Measurements from ENCODE around the gene ADPRS.
A peak's percentile ranks its signal among the peaks of the same experiment; 100 is the strongest.

Gene ADPRS

GRCh38 chr1:36134031-36134430 is 45.3 kb downstream of the ADPRS start:
- peaks cover 28% of the 10 kb centered on the region for H3K4me1 ChIP-seq (ENCODE audit: control insufficient read depth, insufficient read depth, low read length)
- H3K4me3 ChIP-seq (ENCODE audit: low read length), result no peak overlapping the region
- H3K27ac ChIP-seq (ENCODE audit: low read depth, low read length), result peak overlapping the region; percentile 84
- H3K9ac ChIP-seq (ENCODE audit: low read length), result no peak overlapping the region
- no peaks in the 10 kb centered on the region for H3K27me3 ChIP-seq (ENCODE audit: control insufficient read depth, insufficient read depth, low read length)
- H3K36me3 ChIP-seq (ENCODE audit: control insufficient read depth, insufficient read depth, low read length), result peaks cover 9% of the 10 kb centered on the region

- Histone ChIP-seq H3K4me1 (ENCODE audit: control insufficient read depth, insufficient read depth, low read length) (peaks cover 28% of the 10 kb centered on the region), H3K36me3 (ENCODE audit: control insufficient read depth, insufficient read depth, low read length) (peaks cover 9% of the 10 kb centered on the region), H3K27ac (ENCODE audit: low read depth, low read length) (peak overlapping the region; percentile 84), H3K27me3 (ENCODE audit: control insufficient read depth, insufficient read depth, low read length) (no peaks in the 10 kb centered on the region), H3K9ac (ENCODE audit: low read length) (no peak overlapping the region), H3K4me3 (ENCODE audit: low read length) (no peak overlapping the region)
Observed at GRCh38 chr1:36134505-36135329, 46.0 kb downstream of the ADPRS start.

- H3K4me3 ChIP-seq (ENCODE audit: low read length), result no peak overlapping the region
- H3K4me1 ChIP-seq (ENCODE audit: control insufficient read depth, insufficient read depth, low read length), result peaks cover 28% of the 10 kb centered on the region
- no peak overlapping the region for H3K9ac ChIP-seq (ENCODE audit: low read length)
- H3K36me3 ChIP-seq (ENCODE audit: control insufficient read depth, insufficient read depth, low read length), result peaks cover 9% of the 10 kb centered on the region
- peak overlapping the region; percentile 84 for H3K27ac ChIP-seq (ENCODE audit: low read depth, low read length)
- H3K27me3 ChIP-seq (ENCODE audit: control insufficient read depth, insufficient read depth, low read length), result no peaks in the 10 kb centered on the region
Observed at GRCh38 chr1:36135330-36135667, 46.6 kb downstream of the ADPRS start.

- Histone ChIP-seq H3K27me3 (ENCODE audit: control insufficient read depth, insufficient read depth, low read length) (no peaks in the 10 kb centered on the region), H3K4me1 (ENCODE audit: control insufficient read depth, insufficient read depth, low read length) (peaks cover 28% of the 10 kb centered on the region), H3K4me3 (ENCODE audit: low read length) (no peak overlapping the region), H3K27ac (ENCODE audit: low read depth, low read length) (peak overlapping the region; percentile 84), H3K9ac (ENCODE audit: low read length) (no peak overlapping the region), H3K36me3 (ENCODE audit: control insufficient read depth, insufficient read depth, low read length) (peaks cover 9% of the 10 kb centered on the region)
Observed at GRCh38 chr1:36135796-36136195, 47.1 kb downstream of the ADPRS start.

GRCh38 chr1:36136535-36136934 is 47.8 kb downstream of the ADPRS start:
- H3K4me1 ChIP-seq (ENCODE audit: control insufficient read depth, insufficient read depth, low read length), result peaks cover 28% of the 10 kb centered on the region
- H3K9ac ChIP-seq (ENCODE audit: low read length), result no peak overlapping the region
- H3K27ac ChIP-seq (ENCODE audit: low read depth, low read length), result peak overlapping the region; percentile 84

GRCh38 chr1:36137226-36137625 is 48.5 kb downstream of the ADPRS start:
- Histone ChIP-seq H3K9ac (ENCODE audit: low read length) (no peak overlapping the region), H3K27ac (ENCODE audit: low read depth, low read length) (peak overlapping the region; percentile 84), H3K4me1 (ENCODE audit: control insufficient read depth, insufficient read depth, low read length) (peaks cover 30% of the 10 kb centered on the region), H3K27me3 (ENCODE audit: control insufficient read depth, insufficient read depth, low read length) (no peaks in the 10 kb centered on the region), H3K4me3 (ENCODE audit: low read length) (no peak overlapping the region), H3K36me3 (ENCODE audit: control insufficient read depth, insufficient read depth, low read length) (peaks cover 9% of the 10 kb centered on the region)

More at GRCh38 chr1:36136535-36136934, 47.8 kb downstream of the ADPRS start:
- H3K36me3 ChIP-seq (ENCODE audit: control insufficient read depth, insufficient read depth, low read length), result peaks cover 9% of the 10 kb centered on the region
- H3K27me3 ChIP-seq (ENCODE audit: control insufficient read depth, insufficient read depth, low read length), result no peaks in the 10 kb centered on the region
- no peak overlapping the region for H3K4me3 ChIP-seq (ENCODE audit: low read length)

GRCh38 chr1:36137776-36138175 is 49.1 kb downstream of the ADPRS start:
- Histone ChIP-seq H3K4me1 (ENCODE audit: control insufficient read depth, insufficient read depth, low read length) (peaks cover 33% of the 10 kb centered on the region), H3K9ac (ENCODE audit: low read length) (no peak overlapping the region), H3K36me3 (ENCODE audit: control insufficient read depth, insufficient read depth, low read length) (peaks cover 9% of the 10 kb centered on the region), H3K27me3 (ENCODE audit: control insufficient read depth, insufficient read depth, low read length) (no peaks in the 10 kb centered on the region), H3K4me3 (ENCODE audit: low read length) (no peak overlapping the region), H3K27ac (ENCODE audit: low read depth, low read length) (peak overlapping the region; percentile 84)

- H3K27me3 ChIP-seq (ENCODE audit: control insufficient read depth, insufficient read depth, low read length), result no peaks in the 10 kb centered on the region
- H3K4me3 ChIP-seq (ENCODE audit: low read length), result no peak overlapping the region
- no peak overlapping the region for H3K9ac ChIP-seq (ENCODE audit: low read length)
- no peak overlapping the region for H3K27ac ChIP-seq (ENCODE audit: low read depth, low read length)
- H3K36me3 ChIP-seq (ENCODE audit: control insufficient read depth, insufficient read depth, low read length), result peaks cover 9% of the 10 kb centered on the region
- peaks cover 24% of the 10 kb centered on the region for H3K4me1 ChIP-seq (ENCODE audit: control insufficient read depth, insufficient read depth, low read length)
Observed at GRCh38 chr1:36139521-36139920, 50.8 kb downstream of the ADPRS start.

GRCh38 chr1:36142121-36142520 is 53.4 kb downstream of the ADPRS start:
- no peak overlapping the region for H3K4me3 ChIP-seq (ENCODE audit: low read length)
- H3K27ac ChIP-seq (ENCODE audit: low read depth, low read length), result peak overlapping the region; percentile 32
- no peaks in the 10 kb centered on the region for H3K27me3 ChIP-seq (ENCODE audit: control insufficient read depth, insufficient read depth, low read length)
- H3K36me3 ChIP-seq (ENCODE audit: control insufficient read depth, insufficient read depth, low read length), result peaks cover 9% of the 10 kb centered on the region
- H3K9ac ChIP-seq (ENCODE audit: low read length), result no peak overlapping the region
- H3K4me1 ChIP-seq (ENCODE audit: control insufficient read depth, insufficient read depth, low read length), result peaks cover 5% of the 10 kb centered on the region

- H3K27ac ChIP-seq (ENCODE audit: low read depth, low read length), result no peak overlapping the region
- H3K4me1 ChIP-seq (ENCODE audit: control insufficient read depth, insufficient read depth, low read length), result peaks cover 5% of the 10 kb centered on the region
Observed at GRCh38 chr1:36143424-36143823, 54.7 kb downstream of the ADPRS start.

More at GRCh38 chr1:36143424-36143823, 54.7 kb downstream of the ADPRS start:
- H3K4me3 ChIP-seq (ENCODE audit: low read length), result no peak overlapping the region
- no peaks in the 10 kb centered on the region for H3K27me3 ChIP-seq (ENCODE audit: control insufficient read depth, insufficient read depth, low read length)
- H3K9ac ChIP-seq (ENCODE audit: low read length), result no peak overlapping the region
- H3K36me3 ChIP-seq (ENCODE audit: control insufficient read depth, insufficient read depth, low read length), result no peaks in the 10 kb centered on the region
